ENCODE data around the gene MIGA1.
"Not testable (repeated sequence)": the region's sequence is repeated elsewhere in the genome, so short reads cannot be mapped to it uniquely, and the experiment has no call there.

Gene MIGA1

GRCh38 chr1:77742011-77742555, 37.4 kb upstream of the MIGA1 start:
- no peak for DNase-seq (ENCODE audit: low read depth in 1 of 2, low spot score in 1 of 2)
- H3K27ac ChIP-seq (replicated peaks): no peak overlapping the region
- H3K4me3 ChIP-seq (replicated peaks; ENCODE audit: insufficient read depth, low read length): no peak overlapping the region
- TF ChIP-seq, protein P1, sequence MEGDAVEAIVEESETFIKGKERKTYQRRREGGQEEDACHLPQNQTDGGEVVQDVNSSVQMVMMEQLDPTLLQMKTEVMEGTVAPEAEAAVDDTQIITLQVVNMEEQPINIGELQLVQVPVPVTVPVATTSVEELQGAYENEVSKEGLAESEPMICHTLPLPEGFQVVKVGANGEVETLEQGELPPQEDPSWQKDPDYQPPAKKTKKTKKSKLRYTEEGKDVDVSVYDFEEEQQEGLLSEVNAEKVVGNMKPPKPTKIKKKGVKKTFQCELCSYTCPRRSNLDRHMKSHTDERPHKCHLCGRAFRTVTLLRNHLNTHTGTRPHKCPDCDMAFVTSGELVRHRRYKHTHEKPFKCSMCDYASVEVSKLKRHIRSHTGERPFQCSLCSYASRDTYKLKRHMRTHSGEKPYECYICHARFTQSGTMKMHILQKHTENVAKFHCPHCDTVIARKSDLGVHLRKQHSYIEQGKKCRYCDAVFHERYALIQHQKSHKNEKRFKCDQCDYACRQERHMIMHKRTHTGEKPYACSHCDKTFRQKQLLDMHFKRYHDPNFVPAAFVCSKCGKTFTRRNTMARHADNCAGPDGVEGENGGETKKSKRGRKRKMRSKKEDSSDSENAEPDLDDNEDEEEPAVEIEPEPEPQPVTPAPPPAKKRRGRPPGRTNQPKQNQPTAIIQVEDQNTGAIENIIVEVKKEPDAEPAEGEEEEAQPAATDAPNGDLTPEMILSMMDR (IDR thresholded peaks at IDR 0.05; ENCODE audit: insufficient read depth, low read length): no peak
- TF ChIP-seq GABPA (IDR thresholded peaks at IDR 0.05; ENCODE audit: low read depth) (no peak), SPI1 (IDR thresholded peaks at IDR 0.05; ENCODE audit: borderline replicate concordance, low read depth) (no peak), REST (IDR thresholded peaks at IDR 0.05; ENCODE audit: insufficient replicate concordance, low read depth) (no peak), POLR2AphosphoS5 (IDR thresholded peaks at IDR 0.05; ENCODE audit: low read depth) (no peak)
- no peaks in the 10 kb centered on the region for H3K27me3 ChIP-seq (ENCODE audit: insufficient read depth, poor library complexity, severe bottlenecking)

GRCh38 chr1:77744576-77744975, 34.9 kb upstream of the MIGA1 start:
- TF ChIP-seq GABPA (IDR thresholded peaks at IDR 0.05; ENCODE audit: low read depth) (no peak), POLR2AphosphoS5 (IDR thresholded peaks at IDR 0.05; ENCODE audit: low read depth) (no peak), SPI1 (IDR thresholded peaks at IDR 0.05; ENCODE audit: borderline replicate concordance, low read depth) (no peak), REST (IDR thresholded peaks at IDR 0.05; ENCODE audit: insufficient replicate concordance, low read depth) (no peak)
- TF ChIP-seq, protein P1 (IDR thresholded peaks at IDR 0.05; ENCODE audit: insufficient read depth, low read length): no peak
- Histone ChIP-seq H3K27me3 (ENCODE audit: insufficient read depth, poor library complexity, severe bottlenecking) (no peaks in the 10 kb centered on the region), H3K27ac (replicated peaks) (no peak overlapping the region), H3K4me3 (replicated peaks; ENCODE audit: insufficient read depth, low read length) (no peak overlapping the region)
- DNase-seq (ENCODE audit: low read depth in 1 of 2, low spot score in 1 of 2): no peak

GRCh38 chr1:77749489-77749888, 30.0 kb upstream of the MIGA1 start:
- not testable (repeated sequence) for DNase-seq (ENCODE audit: low read depth in 1 of 2, low spot score in 1 of 2); H3K27ac ChIP-seq (replicated peaks); H3K27me3 ChIP-seq (ENCODE audit: insufficient read depth, poor library complexity, severe bottlenecking); H3K4me3 ChIP-seq (replicated peaks; ENCODE audit: insufficient read depth, low read length)

- Histone ChIP-seq H3K27ac (replicated peaks) (no peak overlapping the region), H3K27me3 (ENCODE audit: insufficient read depth, poor library complexity, severe bottlenecking) (no peaks in the 10 kb centered on the region), H3K4me3 (replicated peaks; ENCODE audit: insufficient read depth, low read length) (no peak overlapping the region)
- no peak for DNase-seq (ENCODE audit: low read depth in 1 of 2, low spot score in 1 of 2)
- TF ChIP-seq REST (IDR thresholded peaks at IDR 0.05; ENCODE audit: insufficient replicate concordance, low read depth) (no peak), SPI1 (IDR thresholded peaks at IDR 0.05; ENCODE audit: borderline replicate concordance, low read depth) (no peak), GABPA (IDR thresholded peaks at IDR 0.05; ENCODE audit: low read depth) (no peak), POLR2AphosphoS5 (IDR thresholded peaks at IDR 0.05; ENCODE audit: low read depth) (no peak)
- TF ChIP-seq, protein P1 (IDR thresholded peaks at IDR 0.05; ENCODE audit: insufficient read depth, low read length): no peak
Observed at GRCh38 chr1:77756052-77756754, 23.2 kb upstream of the MIGA1 start.
